HFF-Myc (cell line): ENCODE data around the gene CHD9.
A peak's percentile ranks its signal among the peaks of the same experiment; 100 is the strongest.

Experiments used
- DNase-seq: peaks from one replicate; pipeline ENCODE4 v3.0.0-alpha.2; 2011; ENCODE audit warnings: low read depth; ENCODE audit errors: extremely low read depth
- H3K4me3 ChIP-seq: replicated peaks from 2 replicates; pipeline ENCODE4 v1.5.1; 2011; ENCODE audit warnings: low read depth, mild to moderate bottlenecking, control low read depth, low read length
- TF ChIP-seq, protein P1 (sequence below): IDR thresholded peaks from 2 replicates; pipeline ENCODE4 v1.5.1; 2012; ENCODE audit warnings: mild to moderate bottlenecking, low read depth, low read length, control low read depth; ENCODE audit errors: missing control alignments

CHD9 gene

DNA sequence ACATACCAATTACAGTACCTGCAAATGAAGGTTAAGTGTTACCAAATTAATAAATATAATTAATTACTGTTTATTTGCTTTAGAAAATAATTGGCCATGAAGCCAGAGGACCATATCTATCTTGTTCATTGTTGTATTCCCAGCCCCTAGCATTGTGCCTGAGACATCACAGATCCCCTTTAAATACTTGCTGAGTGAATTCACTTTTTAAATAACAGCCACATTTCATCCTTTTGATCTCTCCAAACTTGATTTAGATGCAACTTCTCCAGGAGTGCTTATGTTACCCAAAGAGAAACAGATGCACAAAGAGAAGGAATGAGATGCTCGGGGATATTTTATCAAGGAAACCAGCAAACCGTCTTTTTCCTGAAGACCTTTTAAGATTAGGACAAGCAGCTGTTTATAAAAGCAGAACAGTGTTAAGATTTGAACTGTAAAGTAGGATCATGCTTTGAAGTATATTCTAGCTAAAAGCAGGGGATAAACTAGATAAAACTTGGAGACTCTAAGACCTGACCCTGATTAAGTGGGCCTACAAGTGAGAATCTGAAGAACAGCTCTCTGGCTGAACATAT, 66.3 kb downstream of the CHD9 start:
- TF ChIP-seq, protein P1, sequence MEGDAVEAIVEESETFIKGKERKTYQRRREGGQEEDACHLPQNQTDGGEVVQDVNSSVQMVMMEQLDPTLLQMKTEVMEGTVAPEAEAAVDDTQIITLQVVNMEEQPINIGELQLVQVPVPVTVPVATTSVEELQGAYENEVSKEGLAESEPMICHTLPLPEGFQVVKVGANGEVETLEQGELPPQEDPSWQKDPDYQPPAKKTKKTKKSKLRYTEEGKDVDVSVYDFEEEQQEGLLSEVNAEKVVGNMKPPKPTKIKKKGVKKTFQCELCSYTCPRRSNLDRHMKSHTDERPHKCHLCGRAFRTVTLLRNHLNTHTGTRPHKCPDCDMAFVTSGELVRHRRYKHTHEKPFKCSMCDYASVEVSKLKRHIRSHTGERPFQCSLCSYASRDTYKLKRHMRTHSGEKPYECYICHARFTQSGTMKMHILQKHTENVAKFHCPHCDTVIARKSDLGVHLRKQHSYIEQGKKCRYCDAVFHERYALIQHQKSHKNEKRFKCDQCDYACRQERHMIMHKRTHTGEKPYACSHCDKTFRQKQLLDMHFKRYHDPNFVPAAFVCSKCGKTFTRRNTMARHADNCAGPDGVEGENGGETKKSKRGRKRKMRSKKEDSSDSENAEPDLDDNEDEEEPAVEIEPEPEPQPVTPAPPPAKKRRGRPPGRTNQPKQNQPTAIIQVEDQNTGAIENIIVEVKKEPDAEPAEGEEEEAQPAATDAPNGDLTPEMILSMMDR, result no peak
- H3K4me3 ChIP-seq, result no peak overlapping the region
- DNase-seq, result no peak

DNA sequence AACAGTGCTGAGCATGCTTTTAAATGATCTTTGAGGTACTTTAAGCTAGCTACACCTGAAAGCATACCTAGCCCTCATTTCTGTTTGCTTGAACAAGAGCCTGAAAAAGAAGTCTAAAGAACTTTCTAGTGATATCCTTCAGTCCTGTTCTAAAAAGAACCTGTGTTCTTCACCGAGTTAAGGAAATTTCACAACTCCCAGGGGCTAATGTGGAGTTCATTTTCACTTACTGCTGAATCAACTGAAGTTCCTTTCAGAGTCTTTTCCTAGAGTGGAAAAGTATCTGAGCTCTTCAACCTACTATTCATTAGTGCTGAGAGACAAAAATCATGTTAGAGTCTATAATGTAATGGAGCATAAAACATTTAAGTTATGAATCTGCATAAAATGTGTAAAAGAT, 66.9 kb downstream of the CHD9 start:
- TF ChIP-seq, protein P1, result no peak
- no peak for DNase-seq

DNA sequence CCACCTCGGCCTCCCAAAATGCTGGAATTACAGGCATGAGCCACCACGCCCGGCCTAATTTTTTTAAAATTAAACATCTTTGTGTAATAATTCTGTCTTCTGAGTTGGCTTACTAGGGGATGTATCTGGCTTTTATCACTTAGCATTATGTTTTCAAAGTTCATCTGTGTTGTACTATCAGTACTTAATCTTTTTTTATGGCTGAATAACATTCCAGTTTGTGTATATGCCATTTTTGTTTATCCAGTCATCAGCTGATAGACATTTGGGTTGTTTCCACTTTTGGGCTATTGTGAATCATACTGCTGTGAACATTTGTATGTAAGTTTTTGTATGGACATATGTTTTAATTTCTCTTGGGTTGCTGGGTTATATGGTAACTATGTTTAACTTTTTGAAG, 69.0 kb downstream of the CHD9 start:
- TF ChIP-seq, protein P1, result no peak
- DNase-seq, result no peak

More for the DNA sequence above, 66.9 kb downstream of the CHD9 start:
- H3K4me3 ChIP-seq, result no peak overlapping the region

DNA sequence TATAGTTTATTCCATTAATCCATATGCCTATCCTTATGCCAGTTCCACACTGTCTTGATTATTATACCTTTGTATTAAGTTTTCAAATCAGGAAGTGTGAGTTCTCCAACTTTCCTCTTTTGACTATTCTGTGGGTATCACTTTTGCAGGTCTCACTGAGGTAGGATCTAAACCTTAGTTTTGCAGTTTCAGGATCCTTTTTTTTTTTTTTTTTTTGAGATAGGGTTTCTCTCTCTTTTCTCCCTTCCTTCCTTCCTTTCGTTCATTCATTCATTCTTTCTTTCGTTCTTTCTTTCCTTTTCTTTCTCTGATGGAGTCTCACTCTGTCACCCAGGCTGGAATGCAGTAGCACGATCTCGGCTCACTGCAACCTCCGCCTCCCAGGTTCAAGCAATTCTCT, 71.6 kb downstream of the CHD9 start:
- TF ChIP-seq, protein P1, result no peak
- DNase-seq, result no peak
- no peak overlapping the region for H3K4me3 ChIP-seq

More for the DNA sequence above, 69.0 kb downstream of the CHD9 start:
- no peak overlapping the region for H3K4me3 ChIP-seq

DNA sequence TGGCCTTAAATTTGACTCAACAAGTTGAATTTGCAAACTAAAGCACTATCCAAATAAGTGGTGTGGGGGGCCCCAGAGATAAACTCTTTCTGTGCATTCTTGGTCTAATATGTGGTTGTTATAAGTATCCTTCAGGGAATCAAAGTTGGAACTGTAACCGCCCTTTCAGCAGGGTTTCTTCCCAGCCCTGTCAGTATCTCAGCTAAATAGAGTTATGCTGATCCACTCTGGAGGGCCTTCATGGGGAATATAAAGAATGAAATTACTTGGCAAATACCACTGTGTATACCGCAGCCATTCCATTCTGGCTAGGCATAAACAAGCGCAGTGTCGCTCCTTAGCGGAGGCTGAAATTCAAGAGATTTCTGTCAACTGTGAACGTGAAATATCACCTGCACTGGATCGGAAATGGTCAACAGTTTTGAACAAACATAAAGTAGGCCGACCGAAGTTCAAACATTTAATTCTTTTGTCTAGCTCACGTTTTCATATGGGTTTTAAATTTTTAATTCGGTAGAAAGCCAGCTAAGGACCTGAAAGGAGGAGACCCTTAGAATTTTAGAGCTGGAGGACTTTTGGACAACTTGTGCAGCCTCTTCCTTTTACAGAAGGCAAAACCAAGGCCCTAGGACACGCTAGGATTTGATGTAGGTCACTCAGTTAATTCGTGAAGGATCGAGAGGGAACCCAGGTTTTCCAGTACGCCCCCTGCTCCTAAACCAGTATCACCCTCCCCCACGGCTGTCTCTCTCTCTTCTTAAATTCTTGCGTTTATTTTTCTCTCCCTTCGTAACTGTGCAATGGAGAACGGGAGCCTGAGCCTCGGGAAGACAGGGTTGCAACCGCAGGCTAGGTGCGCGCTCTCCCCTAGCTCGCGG, 74.7 kb downstream of the CHD9 start:
- peak overlapping the region; percentile 51 for H3K4me3 ChIP-seq
- DNase-seq, result no peak
- TF ChIP-seq, protein P1, result no peak

DNA sequence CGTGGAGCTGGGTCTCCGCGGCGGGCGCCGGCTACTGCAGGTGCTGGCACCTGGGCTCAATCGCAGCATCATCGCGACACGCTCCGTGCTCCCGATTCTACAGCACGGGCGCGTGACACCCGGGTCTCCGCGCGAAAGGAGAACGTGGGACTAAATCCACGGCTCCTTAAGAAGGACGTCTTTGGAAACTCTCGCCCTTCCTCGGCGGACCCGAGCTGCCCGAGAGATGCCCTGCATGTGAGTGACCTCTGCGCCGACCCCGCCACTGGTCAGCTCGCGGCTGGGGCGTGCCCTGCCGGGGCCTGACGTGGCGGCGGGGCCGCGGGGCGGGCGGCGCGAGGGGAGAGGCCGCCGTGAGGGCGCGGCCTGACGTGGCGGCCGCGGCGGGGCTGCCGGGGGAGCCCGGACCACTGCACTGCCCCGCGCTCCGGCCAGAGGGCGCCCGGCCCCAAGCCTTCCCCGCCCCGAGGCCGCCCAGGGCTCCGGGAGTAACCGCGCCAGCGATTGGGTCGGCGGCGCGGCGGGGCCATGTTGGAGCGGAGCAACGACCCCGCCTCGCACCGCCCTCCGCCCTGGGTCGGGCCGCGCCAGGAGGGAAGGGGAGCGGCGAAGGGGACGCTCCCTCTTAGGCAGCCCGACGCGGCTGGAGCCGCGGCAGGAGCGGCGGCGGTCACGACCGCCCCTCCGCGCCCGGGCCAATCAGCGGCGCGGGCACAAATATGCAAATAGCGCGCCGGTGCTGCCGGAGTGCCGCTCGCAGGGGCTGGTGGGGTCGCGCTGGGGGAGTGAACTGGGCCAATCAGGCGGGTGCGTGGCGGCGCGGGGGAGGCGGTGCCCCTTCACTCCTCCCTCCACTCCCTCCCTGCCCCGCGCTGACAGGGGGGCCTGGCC, 75.6 kb downstream of the CHD9 start:
- peak; percentile 61 for DNase-seq
- TF ChIP-seq, protein P1, result peak; percentile 27
- H3K4me3 ChIP-seq, result peak overlapping the region; percentile 51
